Measurements from ENCODE around the gene TNFRSF18. TPM values are rescaled to one million over a fixed set of nuclear protein-coding genes. Genes with fewer than 3 reads are reported as not detected.
A peak's percentile ranks its signal among the peaks of the same experiment; 100 is the strongest.
"Not testable (repeated sequence)": the region's sequence is repeated elsewhere in the genome, so short reads cannot be mapped to it uniquely, and the experiment has no call there.

Gene TNFRSF18
- total RNA-seq, 2 donors from 2014 or later = 0.95 to 1.7 TPM

GRCh38 chr1:1250786-1251284 is 44.4 kb upstream of the TNFRSF18 start:
- peaks cover 23% of the 10 kb centered on the region for H3K36me3 ChIP-seq (ENCODE audit: control insufficient read depth, insufficient read depth, low read length)
- peaks cover 31% of the 10 kb centered on the region for H3K36me3 Mint-ChIP-seq (ENCODE audit: low read depth)

GRCh38 chr1:1248009-1248913 is 41.9 kb upstream of the TNFRSF18 start:
- H3K4me1 Mint-ChIP-seq; H3K4me3 Mint-ChIP-seq; H3K4me1 ChIP-seq (ENCODE audit: control insufficient read depth, insufficient read depth, low read length); H3K27ac Mint-ChIP-seq; H3K27me3 Mint-ChIP-seq (ENCODE audit: insufficient read depth); H3K4me3 ChIP-seq (ENCODE audit: low read length); H3K27ac ChIP-seq (ENCODE audit: low read depth, low read length); H3K9ac ChIP-seq (ENCODE audit: extremely low read depth, low read length, poor library complexity, severe bottlenecking); H3K9me3 ChIP-seq (ENCODE audit: control insufficient read depth, low read length); H3K36me3 ChIP-seq (ENCODE audit: control insufficient read depth, insufficient read depth, low read length); H3K9me3 Mint-ChIP-seq; DNase-seq: not testable (repeated sequence)
- peaks cover 16% of the 10 kb centered on the region for H3K36me3 Mint-ChIP-seq (ENCODE audit: low read depth)
- 90 to 91% methylated on average over 7 to 20 of the region's 21 CpGs for WGBS, 2 experiments (ENCODE audit: insufficient coverage in 1 of 2, insufficient read length in 1 of 2)
- H3K27me3 ChIP-seq (ENCODE audit: control insufficient read depth, insufficient read depth, low read length, poor library complexity, severe bottlenecking) = peaks cover 12% of the 10 kb centered on the region

More at GRCh38 chr1:1250786-1251284, 44.4 kb upstream of the TNFRSF18 start:
- Histone ChIP-seq H3K9ac (ENCODE audit: extremely low read depth, low read length, poor library complexity, severe bottlenecking) (no peak overlapping the region), H3K27me3 (ENCODE audit: control insufficient read depth, insufficient read depth, low read length, poor library complexity, severe bottlenecking) (peaks cover 12% of the 10 kb centered on the region), H3K4me1 (ENCODE audit: control insufficient read depth, insufficient read depth, low read length) (no peaks in the 10 kb centered on the region), H3K4me3 (ENCODE audit: low read length) (no peak overlapping the region), H3K27ac (ENCODE audit: low read depth, low read length) (no peak overlapping the region), H3K9me3 (ENCODE audit: control insufficient read depth, low read length) (no peaks in the 10 kb centered on the region)
- Mint-ChIP-seq H3K27me3 (ENCODE audit: insufficient read depth) (peaks cover 1% of the 10 kb centered on the region), H3K27ac (no peak overlapping the region), H3K9me3 (no peaks in the 10 kb centered on the region), H3K4me3 (no peak overlapping the region), H3K4me1 (no peaks in the 10 kb centered on the region)
- 93 to 94% methylated on average over 16 of the region's 16 CpGs for WGBS, 2 experiments (ENCODE audit: insufficient coverage in 1 of 2, insufficient read length in 1 of 2)
- DNase-seq = no peak
- TF ChIP-seq CTCF (conservative IDR thresholded peaks at IDR 0.05) = no peak

GRCh38 chr1:1247341-1247913 is 41.0 kb upstream of the TNFRSF18 start:
- Mint-ChIP-seq H3K27ac (no peak overlapping the region), H3K36me3 (ENCODE audit: low read depth) (peaks cover 8% of the 10 kb centered on the region), H3K4me3 (peak overlapping the region; percentile 15), H3K9me3 (no peaks in the 10 kb centered on the region), H3K4me1 (no peaks in the 10 kb centered on the region), H3K27me3 (ENCODE audit: insufficient read depth) (peaks cover 1% of the 10 kb centered on the region)
- Histone ChIP-seq H3K27me3 (ENCODE audit: control insufficient read depth, insufficient read depth, low read length, poor library complexity, severe bottlenecking) (peaks cover 12% of the 10 kb centered on the region), H3K9ac (ENCODE audit: extremely low read depth, low read length, poor library complexity, severe bottlenecking) (no peak overlapping the region), H3K4me3 (ENCODE audit: low read length) (no peak overlapping the region), H3K27ac (ENCODE audit: low read depth, low read length) (no peak overlapping the region), H3K36me3 (ENCODE audit: control insufficient read depth, insufficient read depth, low read length) (peaks cover 4% of the 10 kb centered on the region), H3K4me1 (ENCODE audit: control insufficient read depth, insufficient read depth, low read length) (no peaks in the 10 kb centered on the region), H3K9me3 (ENCODE audit: control insufficient read depth, low read length) (no peaks in the 10 kb centered on the region)
- TF ChIP-seq CTCF (conservative IDR thresholded peaks at IDR 0.05) = no peak
- 71 to 87% methylated on average over 7 to 25 of the region's 25 CpGs for WGBS, 2 experiments (ENCODE audit: insufficient coverage in 1 of 2, insufficient read length in 1 of 2)
- no peak for DNase-seq
